Keratinocyte (primary cell): ENCODE measurements around the gene JMJD7. TPM values are rescaled to one million over a fixed set of nuclear protein-coding genes. Genes with fewer than 3 reads are reported as not detected.

ENCODE experiments used
- DNase-seq: peaks from one replicate; pipeline ENCODE4 v3.0.0-alpha.2; 2011; ENCODE audit warnings: low read depth, missing footprints, low spot score
- FAIRE-seq: peaks from 2 replicates; lab custom pipeline; 2011; peaks lifted over from hg19 to GRCh38; lab: Jason Lieb, UNC
- H2AFZ ChIP-seq: 2 replicates; pipeline ENCODE4 v1.6.0; 2012; ENCODE audit warnings: low read length, control low read depth, inconsistent platforms; ENCODE audit not compliant: control insufficient read depth
- H3K27ac ChIP-seq: 2 replicates; pipeline ENCODE4 v1.5.1; 2011; ENCODE audit warnings: low read length; ENCODE audit not compliant: control insufficient read depth, insufficient read depth
- H3K27me3 ChIP-seq: 3 replicates; pipeline ENCODE4 v1.6.0; 2011; ENCODE audit warnings: low read length; ENCODE audit not compliant: control insufficient read depth, insufficient read depth; ENCODE audit errors: extremely low read depth
- H3K36me3 ChIP-seq, 2 experiments: 2 replicates in 1 of 2; 3 replicates in 1 of 2; pipeline ENCODE4 v1.5.1; 2011; ENCODE audit warnings: low read length in 2 of 2, mild to moderate bottlenecking in 1 of 2; ENCODE audit not compliant: control insufficient read depth in 2 of 2, insufficient read depth in 2 of 2; ENCODE audit errors: extremely low read depth in 1 of 2
- H3K4me1 ChIP-seq: 3 replicates; pipeline ENCODE4 v1.5.1; 2011; ENCODE audit warnings: low read length; ENCODE audit not compliant: control insufficient read depth, insufficient read depth; ENCODE audit errors: extremely low read depth
- H3K4me2 ChIP-seq: 3 replicates; pipeline ENCODE4 v1.6.0; 2011; ENCODE audit warnings: low read depth, low read length; ENCODE audit not compliant: control insufficient read depth, insufficient read depth; ENCODE audit errors: extremely low read depth
- H3K4me3 ChIP-seq, 3 experiments: fragments of 200-600 bp in 1 of 3; sonication (generic) in 1 of 3; 2 replicates in 2 of 3; 3 replicates in 1 of 3; pipeline ENCODE4 v1.5.1; 2011 to 2016; ENCODE audit warnings: low read length in 3 of 3, mild to moderate bottlenecking in 3 of 3, control low read depth in 2 of 3, inconsistent platforms in 1 of 3, low read depth in 1 of 3, mixed read lengths in 1 of 3, mixed run types in 1 of 3, moderate library complexity in 1 of 3; ENCODE audit not compliant: control insufficient read depth in 2 of 3, insufficient read depth in 2 of 3; ENCODE audit errors: extremely low read depth in 1 of 3
- H3K79me2 ChIP-seq: 2 replicates; pipeline ENCODE4 v1.6.0; 2012; ENCODE audit warnings: low read length; ENCODE audit not compliant: control insufficient read depth, insufficient read depth
- H3K9ac ChIP-seq: 3 replicates; pipeline ENCODE4 v1.6.0; 2011; ENCODE audit warnings: low read length; ENCODE audit not compliant: control insufficient read depth, insufficient read depth; ENCODE audit errors: extremely low read depth
- H3K9me1 ChIP-seq: 3 replicates; pipeline ENCODE4 v1.6.0; 2011; ENCODE audit warnings: low read length; ENCODE audit not compliant: control insufficient read depth, insufficient read depth; ENCODE audit errors: extremely low read depth
- H3K9me3 ChIP-seq: 2 replicates; pipeline ENCODE4 v1.5.1; 2012; ENCODE audit warnings: low read depth, low read length; ENCODE audit not compliant: control insufficient read depth
- H4K20me1 ChIP-seq: 3 replicates; pipeline ENCODE4 v1.6.0; 2011; ENCODE audit warnings: low read length; ENCODE audit not compliant: control insufficient read depth, insufficient read depth; ENCODE audit errors: extremely low read depth
- CTCF ChIP-seq, 3 experiments: IDR thresholded peaks in 1 of 3; conservative IDR thresholded peaks in 1 of 3; optimal IDR thresholded peaks in 1 of 3; 2 replicates in 2 of 3; 3 replicates in 1 of 3; pipeline versions ENCODE3 to v1.5.1; 2011; ENCODE audit warnings: low read length in 3 of 3, mild to moderate bottlenecking in 3 of 3, moderate library complexity in 2 of 3, control low read depth in 1 of 3, inconsistent platforms in 1 of 3; ENCODE audit not compliant: insufficient read depth in 2 of 3; ENCODE audit errors: extremely low read depth in 1 of 3
- EZH2 ChIP-seq: IDR thresholded peaks from one replicate; pipeline ENCODE4 v1.6.1; 2012; ENCODE audit warnings: inconsistent platforms, mild to moderate bottlenecking, low read length, moderate library complexity
- dilution Hi-C: fragments of 300-500 bp; cut with MboI; formaldehyde crosslinking; loops from one replicate; pipeline ENCODE4 v1.7.0; 2020; ENCODE audit warnings: low sequenced_read_pairs; ENCODE audit not compliant: extremely low pct_ligation_motif_present
- polyA plus RNA-seq, 5 experiments: library from polyadenylated mRNA; depleted of rRNA in 3 of 5; stranded (reverse) in 3 of 5; stranded (forward) in 1 of 5; unstranded in 1 of 5; fragments of >200 nt; gene quantifications; 1 replicate in 1 of 5; 2 replicates in 3 of 5; 3 replicates in 1 of 5; pipeline versions ENCODE4 v1.2.1 to v1.2.3, GENCODE V29; 2011 to 2012; ENCODE audit warnings: missing spikeins in 2 of 5, low read depth in 1 of 5, low replicate concordance in 1 of 5

JMJD7 gene
- polyA plus RNA-seq, 1 donor (not counting 4 experiments of a cell fraction or from before 2014, with no cell fraction given): 8.2 TPM

DNA sequence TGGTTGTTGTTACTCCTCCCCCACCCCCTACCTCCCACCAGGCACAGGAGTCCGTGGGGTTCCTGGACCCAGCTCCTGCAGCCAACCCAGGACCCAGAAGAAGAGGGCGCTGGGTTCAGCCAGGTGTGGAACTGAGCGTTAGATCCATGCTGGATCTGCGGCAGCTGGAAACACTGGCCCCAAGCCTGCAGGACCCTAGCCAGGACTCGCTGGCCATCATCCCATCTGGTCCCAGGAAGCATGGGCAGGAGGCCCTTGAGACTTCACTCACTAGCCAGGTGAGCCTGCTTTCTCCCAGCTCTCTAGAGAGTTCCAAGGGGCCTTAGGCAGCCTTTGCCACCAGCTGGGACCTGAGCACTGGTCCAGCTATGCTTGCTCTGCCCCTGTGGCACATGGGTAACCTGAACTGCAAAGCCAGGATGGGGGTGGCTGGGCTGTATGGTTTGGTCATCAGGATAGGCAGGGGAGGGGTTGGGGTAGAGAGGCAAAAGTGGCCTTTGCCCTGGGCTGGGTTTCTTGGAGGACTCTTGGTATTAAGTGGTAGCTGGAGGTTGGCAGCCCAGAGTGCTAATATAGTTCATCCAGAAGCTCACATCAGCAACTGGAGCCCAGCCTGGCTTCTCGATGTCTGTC is 7.0 kb upstream of the JMJD7 start:
- H3K4me2 ChIP-seq: no peak overlapping the region
- no peaks in the 10 kb centered on the region for H4K20me1 ChIP-seq
- no peak overlapping the region for H3K4me3 ChIP-seq
- no peaks in the 10 kb centered on the region for H3K27me3 ChIP-seq
- TF ChIP-seq EZH2 (no peak), CTCF (optimal IDR thresholded peaks at IDR 0.05 in 1 of 3, IDR thresholded peaks at IDR 0.05 in 1 of 3, conservative IDR thresholded peaks at IDR 0.05 in 1 of 3; ENCODE audit: extremely low read depth in 1 of 3, insufficient read depth in 2 of 3, low read length in 3 of 3) (no peak)
- dilution Hi-C loops: no loop called here
- no peak for FAIRE-seq
- H3K27ac ChIP-seq: no peak overlapping the region
- H3K79me2 ChIP-seq: no peaks in the 10 kb centered on the region
- H3K9me1 ChIP-seq: no peaks in the 10 kb centered on the region
- H3K36me3 ChIP-seq: peaks cover 69 to 86% of the 10 kb centered on the region in 2 experiments
- no peak overlapping the region for H2AFZ ChIP-seq
- H3K4me1 ChIP-seq: peaks cover 2% of the 10 kb centered on the region
- no peaks in the 10 kb centered on the region for H3K9me3 ChIP-seq
- no peak for DNase-seq
- H3K9ac ChIP-seq: no peak overlapping the region

DNA sequence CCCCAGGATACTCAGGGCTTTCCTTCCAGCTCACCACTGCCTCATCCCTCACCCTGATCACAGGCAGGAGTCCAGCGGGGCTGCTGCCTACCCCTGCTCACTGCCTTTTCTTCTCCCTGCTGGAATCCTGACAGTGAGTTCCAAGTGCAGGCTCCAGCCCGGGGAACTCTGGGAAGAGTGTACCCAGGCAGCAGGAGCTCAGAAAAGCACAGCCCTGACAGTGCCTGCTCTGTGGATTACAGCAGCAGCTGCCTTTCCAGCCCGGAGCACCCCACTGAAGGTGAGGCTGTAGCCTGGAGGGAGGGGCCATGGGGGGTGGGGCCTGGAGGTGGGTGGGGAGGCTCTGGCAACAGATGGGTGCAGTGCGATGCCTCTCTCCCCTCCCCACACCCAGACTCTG is 6.1 kb upstream of the JMJD7 start:
- Histone ChIP-seq H4K20me1 (peaks cover 4% of the 10 kb centered on the region), H3K79me2 (no peaks in the 10 kb centered on the region), H3K9me3 (no peaks in the 10 kb centered on the region), H3K4me2 (no peak overlapping the region), H2AFZ (no peak overlapping the region), H3K27ac (no peak overlapping the region), H3K27me3 (no peaks in the 10 kb centered on the region), H3K9me1 (no peaks in the 10 kb centered on the region), H3K4me1 (peaks cover 11% of the 10 kb centered on the region), H3K4me3 (no peak overlapping the region), H3K36me3 (peaks cover 64 to 86% of the 10 kb centered on the region in 2 experiments), H3K9ac (no peak overlapping the region)
- TF ChIP-seq CTCF (optimal IDR thresholded peaks at IDR 0.05 in 1 of 3, IDR thresholded peaks at IDR 0.05 in 1 of 3, conservative IDR thresholded peaks at IDR 0.05 in 1 of 3; ENCODE audit: extremely low read depth in 1 of 3, insufficient read depth in 2 of 3, low read length in 3 of 3) (no peak), EZH2 (no peak)
- no peak for FAIRE-seq
- DNase-seq: no peak
- dilution Hi-C loops: no loop called here
